Measurements from ENCODE around the gene DOCK1. TPM values are rescaled to one million over a fixed set of nuclear protein-coding genes. Genes with fewer than 3 reads are reported as not detected.

The DOCK1 gene
- total RNA-seq, 1 donor from 2014 or later = 74.8 TPM

- H3K27me3 Mint-ChIP-seq (ENCODE audit: low read depth) = no peaks in the 10 kb centered on the region
- H3K4me3 Mint-ChIP-seq = no peak overlapping the region
- no peak overlapping the region for H3K27ac Mint-ChIP-seq
- H3K36me3 Mint-ChIP-seq = peaks cover 14% of the 10 kb centered on the region
- no peak for TF ChIP-seq CTCF (IDR thresholded peaks at IDR 0.05; ENCODE audit: unreplicated experiment)
- DNase-seq (ENCODE audit: low spot score in 2 of 2, unreplicated experiment in 2 of 2) = no peak
- no peaks in the 10 kb centered on the region for H3K4me1 Mint-ChIP-seq
- H3K9me3 Mint-ChIP-seq = no peaks in the 10 kb centered on the region
Observed at GRCh38 chr10:127415901-127416581, 510.8 kb downstream of the DOCK1 start.

GRCh38 chr10:127417031-127417430 is 511.8 kb downstream of the DOCK1 start:
- no peaks in the 10 kb centered on the region for H3K4me1 Mint-ChIP-seq
- H3K36me3 Mint-ChIP-seq = peaks cover 17% of the 10 kb centered on the region
- H3K27ac Mint-ChIP-seq = no peak overlapping the region

GRCh38 chr10:127417686-127418401 is 512.6 kb downstream of the DOCK1 start:
- H3K27ac Mint-ChIP-seq = no peak overlapping the region
- no peaks in the 10 kb centered on the region for H3K4me1 Mint-ChIP-seq
- TF ChIP-seq CTCF (IDR thresholded peaks at IDR 0.05; ENCODE audit: unreplicated experiment) = no peak
- H3K4me3 Mint-ChIP-seq = no peak overlapping the region
- peaks cover 17% of the 10 kb centered on the region for H3K36me3 Mint-ChIP-seq
- no peaks in the 10 kb centered on the region for H3K27me3 Mint-ChIP-seq (ENCODE audit: low read depth)
- no peak for DNase-seq (ENCODE audit: low spot score in 2 of 2, unreplicated experiment in 2 of 2)
- H3K9me3 Mint-ChIP-seq = peaks cover 5% of the 10 kb centered on the region

More at GRCh38 chr10:127417031-127417430, 511.8 kb downstream of the DOCK1 start:
- no peak for TF ChIP-seq CTCF (IDR thresholded peaks at IDR 0.05; ENCODE audit: unreplicated experiment)
- H3K9me3 Mint-ChIP-seq = peaks cover 5% of the 10 kb centered on the region
- H3K27me3 Mint-ChIP-seq (ENCODE audit: low read depth) = no peaks in the 10 kb centered on the region
- no peak overlapping the region for H3K4me3 Mint-ChIP-seq
- no peak for DNase-seq (ENCODE audit: low spot score in 2 of 2, unreplicated experiment in 2 of 2)

GRCh38 chr10:127418536-127419168 is 513.4 kb downstream of the DOCK1 start:
- no peak overlapping the region for H3K27ac Mint-ChIP-seq
- peaks cover 19% of the 10 kb centered on the region for H3K36me3 Mint-ChIP-seq
- no peak for DNase-seq (ENCODE audit: low spot score in 2 of 2, unreplicated experiment in 2 of 2)
- peaks cover 5% of the 10 kb centered on the region for H3K9me3 Mint-ChIP-seq
- no peaks in the 10 kb centered on the region for H3K4me1 Mint-ChIP-seq
- no peaks in the 10 kb centered on the region for H3K27me3 Mint-ChIP-seq (ENCODE audit: low read depth)
- TF ChIP-seq CTCF (IDR thresholded peaks at IDR 0.05; ENCODE audit: unreplicated experiment) = no peak
- no peak overlapping the region for H3K4me3 Mint-ChIP-seq

GRCh38 chr10:127420138-127420684 is 515.0 kb downstream of the DOCK1 start:
- TF ChIP-seq CTCF (IDR thresholded peaks at IDR 0.05; ENCODE audit: unreplicated experiment) = no peak
- H3K27me3 Mint-ChIP-seq (ENCODE audit: low read depth) = no peaks in the 10 kb centered on the region
- H3K4me1 Mint-ChIP-seq = no peaks in the 10 kb centered on the region
- H3K4me3 Mint-ChIP-seq = no peak overlapping the region
- DNase-seq (ENCODE audit: low spot score in 2 of 2, unreplicated experiment in 2 of 2) = no peak
- peaks cover 21% of the 10 kb centered on the region for H3K36me3 Mint-ChIP-seq
- peaks cover 5% of the 10 kb centered on the region for H3K9me3 Mint-ChIP-seq
- H3K27ac Mint-ChIP-seq = no peak overlapping the region

Measured in mesothelial cell of epicardium (in vitro differentiated cells).